ENCODE measurements around the gene TAGLN2.

Gene TAGLN2

GRCh38 chr1:159931101-159931794 is 5.9 kb upstream of the TAGLN2 start:
- Histone ChIP-seq H3K36me3 (ENCODE audit: control insufficient read depth, insufficient read depth, low read length) (no peaks in the 10 kb centered on the region), H3K27me3 (ENCODE audit: control insufficient read depth, insufficient read depth, low read length) (no peaks in the 10 kb centered on the region), H3K79me2 (no peaks in the 10 kb centered on the region), H3K9me3 (ENCODE audit: control insufficient read depth, low read length) (no peaks in the 10 kb centered on the region), H3K4me1 (peaks cover 4% of the 10 kb centered on the region), H3K4me2 (ENCODE audit: low read length) (no peak overlapping the region), H3K4me3 (ENCODE audit: low read depth, low read length) (no peak overlapping the region), H3K9ac (no peak overlapping the region), H3K27ac (no peak overlapping the region), H2AFZ (no peak overlapping the region)
- no peak for TF ChIP-seq CTCF (IDR thresholded peaks at IDR 0.05)

- no peak for TF ChIP-seq CTCF (IDR thresholded peaks at IDR 0.05)
- no peaks in the 10 kb centered on the region for H3K27me3 ChIP-seq (ENCODE audit: control insufficient read depth, insufficient read depth, low read length)
- H3K4me1 ChIP-seq, result peaks cover 8% of the 10 kb centered on the region
- no peak overlapping the region for H3K27ac ChIP-seq
- H2AFZ ChIP-seq, result no peak overlapping the region
- H3K9ac ChIP-seq, result no peak overlapping the region
- no peak overlapping the region for H3K4me2 ChIP-seq (ENCODE audit: low read length)
- H3K4me3 ChIP-seq (ENCODE audit: low read depth, low read length), result no peak overlapping the region
- H3K79me2 ChIP-seq, result no peaks in the 10 kb centered on the region
- H3K36me3 ChIP-seq (ENCODE audit: control insufficient read depth, insufficient read depth, low read length), result no peaks in the 10 kb centered on the region
- H3K9me3 ChIP-seq (ENCODE audit: control insufficient read depth, low read length), result no peaks in the 10 kb centered on the region
Measured at GRCh38 chr1:159930634-159931033, 5.3 kb upstream of the TAGLN2 start.

- TF ChIP-seq CTCF (IDR thresholded peaks at IDR 0.05), result no peak
- H3K4me1 ChIP-seq, result peaks cover 8% of the 10 kb centered on the region
- H3K27me3 ChIP-seq (ENCODE audit: control insufficient read depth, insufficient read depth, low read length), result no peaks in the 10 kb centered on the region
- H3K27ac ChIP-seq, result no peak overlapping the region
- no peaks in the 10 kb centered on the region for H3K9me3 ChIP-seq (ENCODE audit: control insufficient read depth, low read length)
- H3K79me2 ChIP-seq, result no peaks in the 10 kb centered on the region
- H2AFZ ChIP-seq, result no peak overlapping the region
- no peaks in the 10 kb centered on the region for H3K36me3 ChIP-seq (ENCODE audit: control insufficient read depth, insufficient read depth, low read length)
- H3K4me2 ChIP-seq (ENCODE audit: low read length), result no peak overlapping the region
- no peak overlapping the region for H3K9ac ChIP-seq
- H3K4me3 ChIP-seq (ENCODE audit: low read depth, low read length), result no peak overlapping the region
Measured at GRCh38 chr1:159930216-159930615, 4.9 kb upstream of the TAGLN2 start.

- Histone ChIP-seq H3K4me3 (ENCODE audit: low read depth, low read length) (no peak overlapping the region), H3K27ac (no peak overlapping the region), H3K9me3 (ENCODE audit: control insufficient read depth, low read length) (no peaks in the 10 kb centered on the region), H3K9ac (no peak overlapping the region), H3K4me1 (peaks cover 8% of the 10 kb centered on the region), H3K36me3 (ENCODE audit: control insufficient read depth, insufficient read depth, low read length) (no peaks in the 10 kb centered on the region), H2AFZ (no peak overlapping the region), H3K4me2 (ENCODE audit: low read length) (no peak overlapping the region), H3K27me3 (ENCODE audit: control insufficient read depth, insufficient read depth, low read length) (no peaks in the 10 kb centered on the region), H3K79me2 (no peaks in the 10 kb centered on the region)
- TF ChIP-seq CTCF (IDR thresholded peaks at IDR 0.05), result no peak
Measured at GRCh38 chr1:159929155-159930051, 4.1 kb upstream of the TAGLN2 start.

All from parathyroid adenoma (tissue), 2 donors.